Ureter (tissue), 1 donor: ENCODE data around the gene ULK1. TPM values are rescaled to one million over a fixed set of nuclear protein-coding genes. Genes with fewer than 3 reads are reported as not detected.

ENCODE experiments used
- total RNA-seq: library from RNA; stranded (reverse); gene quantifications from one replicate; pipeline ENCODE4 v1.2.4, GENCODE V29; 2023
- donor health status: DM: yes; HTN: yes; CAD: no.

Gene ULK1
- total RNA-seq, 1 donor from 2014 or later, result 31.8 TPM

Other genes with a start within 250 kb of the ULK1 start
- 59.8 TPM for gene SFSWAP, start 183.5 kb upstream of the ULK1 start, total RNA-seq
- gene MMP17, start 66.2 kb upstream of the ULK1 start, total RNA-seq, result 2.0 TPM
- gene PUS1, start 34.7 kb downstream of the ULK1 start, total RNA-seq, result 46.9 TPM
- 71.8 TPM for gene EP400, start 55.3 kb downstream of the ULK1 start, total RNA-seq
- 28.7 TPM for gene DDX51, start 249.7 kb downstream of the ULK1 start, total RNA-seq
- 25.0 TPM for gene NOC4L, start 249.8 kb downstream of the ULK1 start, total RNA-seq